Right hindlimb (tissue), 1 donor: ENCODE measurements around the gene APOBEC3C.
"Not testable (repeated sequence)": the region's sequence is repeated elsewhere in the genome, so short reads cannot be mapped to it uniquely, and the experiment has no call there.

Experiments used
- DNase-seq: peaks from one replicate; pipeline ENCODE4 v3.0.0-alpha.2; 2018

Gene APOBEC3C

GRCh38 chr22:39013942-39014722, at the start of gene APOBEC3C:
TSS of gene APOBEC3C (plus strand) at chr22:39014257. CDS start at chr22:39014363, 106 bp downstream.
- peak; percentile 76 for DNase-seq

- DNase-seq = no peak
These were observed 49.8 kb upstream of the APOBEC3C start for GRCh38 chr22:38964306-38964705.

- no peak for DNase-seq
These were observed 49.1 kb upstream of the APOBEC3C start for GRCh38 chr22:38964989-38965388.

GRCh38 chr22:38965614-38966379, 48.3 kb upstream of the APOBEC3C start:
- no peak for DNase-seq

GRCh38 chr22:38966380-38966702, 47.7 kb upstream of the APOBEC3C start:
- no peak for DNase-seq

- no peak for DNase-seq
These were observed 47.1 kb upstream of the APOBEC3C start for GRCh38 chr22:38966942-38967341.

- no peak for DNase-seq
These were observed 46.3 kb upstream of the APOBEC3C start for GRCh38 chr22:38967451-38968450.

- DNase-seq = no peak
These were observed 45.3 kb upstream of the APOBEC3C start for GRCh38 chr22:38968801-38969200.

GRCh38 chr22:38970551-38970950, 43.5 kb upstream of the APOBEC3C start:
- no peak for DNase-seq

- DNase-seq = no peak
These were observed 42.9 kb upstream of the APOBEC3C start for GRCh38 chr22:38971202-38971601.

- no peak for DNase-seq
These were observed 42.3 kb upstream of the APOBEC3C start for GRCh38 chr22:38971791-38972190.

GRCh38 chr22:38972558-38972957, 41.5 kb upstream of the APOBEC3C start:
- no peak for DNase-seq

GRCh38 chr22:38973289-38974169, 40.5 kb upstream of the APOBEC3C start:
- no peak for DNase-seq

- DNase-seq = no peak
These were observed 39.8 kb upstream of the APOBEC3C start for GRCh38 chr22:38974170-38974825.

- no peak for DNase-seq
These were observed 39.3 kb upstream of the APOBEC3C start for GRCh38 chr22:38974826-38975175.

GRCh38 chr22:38977289-38977688, 36.8 kb upstream of the APOBEC3C start:
- DNase-seq = not testable (repeated sequence)

- not testable (repeated sequence) for DNase-seq
These were observed 33.5 kb upstream of the APOBEC3C start for GRCh38 chr22:38980587-38980986.

GRCh38 chr22:38981005-38981991, 32.8 kb upstream of the APOBEC3C start:
- DNase-seq = peak; percentile 68

GRCh38 chr22:38981992-38982927, 31.8 kb upstream of the APOBEC3C start, which contains the start of gene APOBEC3B:
TSS of gene APOBEC3B (plus strand) at chr22:38982347. CDS start at chr22:38982454, 107 bp downstream.
- DNase-seq = peak; percentile 91
